Mucosa of descending colon (tissue), 3 donors: ENCODE measurements around the gene TCF7L2. TPM values are rescaled to one million over a fixed set of nuclear protein-coding genes. Genes with fewer than 3 reads are reported as not detected.

Source experiments
- ATAC-seq: fragments of 200-7000 bp; cut with Tn5 transposase; one replicate; pipeline ENCODE4 v1.9.1; 2020; ENCODE audit warnings: mild to moderate bottlenecking, moderate library complexity
- DNase-seq, 3 donors: peaks; one replicate each; pipeline ENCODE4 v3.0.0-alpha.2; 2020
- H3K36me3 ChIP-seq: fragments of 200-600 bp; one replicate; pipeline ENCODE4 v1.8.0; 2021; ENCODE audit warnings: low read depth, mild to moderate bottlenecking
- H3K4me1 ChIP-seq: fragments of 200-600 bp; one replicate; pipeline ENCODE4 v1.8.0; 2021; ENCODE audit warnings: low read depth, mild to moderate bottlenecking
- H3K4me3 ChIP-seq: fragments of 200-600 bp; one replicate; pipeline ENCODE4 v1.8.0; 2021; ENCODE audit warnings: mild to moderate bottlenecking
- H3K9me3 ChIP-seq: fragments of 200-600 bp; one replicate; pipeline ENCODE4 v1.8.0; 2021; ENCODE audit warnings: mild to moderate bottlenecking
- intact Hi-C, 2 donors: fragments of 100-400 bp; cut with DNase I in 1 of 2; cut with micrococcal nuclease in 1 of 2; formaldehyde crosslinking; loops; one replicate each; pipeline versions ENCODE4 v1.11.0 to v1.11.1; 2022; cut with DNase I, micrococcal nuclease
- total RNA-seq, 3 donors: library from RNA; stranded (reverse); fragmentation: NEBNext Ultra II Directional in 2 of 3; extraction: Animal tissue kit (Norgen Biotek cat#: 25700) in 2 of 3; gene quantifications; one replicate each; pipeline versions ENCODE4 v1.2.1 to v1.2.4, GENCODE V29; 2021 to 2023
- TF ChIP-seq, protein P1 (sequence below): fragments of 200-600 bp; IDR thresholded peaks from one replicate; pipeline ENCODE4 v1.8.0; 2022; ENCODE audit warnings: antibody characterized with exemption, mild to moderate bottlenecking
- donor health status: DM: no; HTN: no; CAD: no; lungs with moderate emphysema.
- donor health status: DM: no; HTN: no; CAD: no.
- donor health status: DM: no; HTN: yes; CAD: no.

TCF7L2 gene
- total RNA-seq, 3 donors from 2014 or later: 99.6 to 182 (median 102) TPM

DNA sequence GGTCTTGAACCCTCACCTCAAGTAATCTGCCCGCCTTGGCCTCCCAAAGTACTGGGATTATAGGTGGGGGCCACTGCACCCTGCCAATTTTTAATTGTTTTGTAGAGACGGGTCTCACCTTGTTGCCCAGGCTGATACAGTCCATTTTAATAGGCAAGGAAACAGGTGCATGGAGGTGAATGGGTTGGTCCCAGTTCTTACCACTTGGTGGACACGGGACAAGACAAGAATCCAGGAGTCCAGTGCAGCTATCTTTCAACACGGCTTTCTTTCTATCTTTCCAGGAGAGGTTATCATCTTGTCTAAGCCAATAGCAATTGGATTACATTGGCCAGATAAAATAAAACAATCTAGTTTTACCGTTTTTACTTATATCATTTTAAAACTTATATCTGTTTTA lies 23.8 kb downstream of the TCF7L2 start:
- Histone ChIP-seq H3K9me3 (no peaks in the 10 kb centered on the region), H3K4me3 (no peak overlapping the region), H3K4me1 (peaks cover 10% of the 10 kb centered on the region), H3K36me3 (no peaks in the 10 kb centered on the region)
- DNase-seq (no peak), ATAC-seq (no peak)
- TF ChIP-seq, protein P1, sequence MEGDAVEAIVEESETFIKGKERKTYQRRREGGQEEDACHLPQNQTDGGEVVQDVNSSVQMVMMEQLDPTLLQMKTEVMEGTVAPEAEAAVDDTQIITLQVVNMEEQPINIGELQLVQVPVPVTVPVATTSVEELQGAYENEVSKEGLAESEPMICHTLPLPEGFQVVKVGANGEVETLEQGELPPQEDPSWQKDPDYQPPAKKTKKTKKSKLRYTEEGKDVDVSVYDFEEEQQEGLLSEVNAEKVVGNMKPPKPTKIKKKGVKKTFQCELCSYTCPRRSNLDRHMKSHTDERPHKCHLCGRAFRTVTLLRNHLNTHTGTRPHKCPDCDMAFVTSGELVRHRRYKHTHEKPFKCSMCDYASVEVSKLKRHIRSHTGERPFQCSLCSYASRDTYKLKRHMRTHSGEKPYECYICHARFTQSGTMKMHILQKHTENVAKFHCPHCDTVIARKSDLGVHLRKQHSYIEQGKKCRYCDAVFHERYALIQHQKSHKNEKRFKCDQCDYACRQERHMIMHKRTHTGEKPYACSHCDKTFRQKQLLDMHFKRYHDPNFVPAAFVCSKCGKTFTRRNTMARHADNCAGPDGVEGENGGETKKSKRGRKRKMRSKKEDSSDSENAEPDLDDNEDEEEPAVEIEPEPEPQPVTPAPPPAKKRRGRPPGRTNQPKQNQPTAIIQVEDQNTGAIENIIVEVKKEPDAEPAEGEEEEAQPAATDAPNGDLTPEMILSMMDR: no peak
- intact Hi-C loops: no loop called here

DNA sequence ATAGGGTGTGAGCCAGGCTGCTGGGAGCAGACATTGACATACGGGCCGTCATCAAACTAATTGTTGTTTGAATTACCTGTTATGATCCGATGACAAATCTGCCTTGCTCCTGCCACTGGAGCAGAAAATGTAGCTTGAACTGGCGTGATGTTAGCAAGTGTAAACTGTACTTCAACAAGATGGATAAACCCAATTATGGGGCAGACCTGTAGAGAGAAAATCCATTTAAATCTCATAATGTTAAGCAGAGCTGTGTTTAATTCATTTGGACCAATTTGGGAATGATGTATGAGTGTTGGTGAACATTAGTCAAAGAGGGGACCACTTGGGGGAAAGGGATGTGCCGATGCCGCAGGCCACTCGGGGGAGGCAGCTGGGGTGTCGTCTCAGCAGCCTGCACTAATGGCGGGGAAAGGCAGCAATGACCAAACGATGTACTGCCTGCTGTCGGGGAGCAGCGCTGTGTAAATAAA lies 27.4 kb downstream of the TCF7L2 start:
- intact Hi-C loops: no loop called here
- Histone ChIP-seq H3K9me3 (no peaks in the 10 kb centered on the region), H3K36me3 (no peaks in the 10 kb centered on the region), H3K4me3 (no peak overlapping the region), H3K4me1 (no peaks in the 10 kb centered on the region)
- no peak for DNase-seq
- no peak for ATAC-seq
- TF ChIP-seq, protein P1: no peak

DNA sequence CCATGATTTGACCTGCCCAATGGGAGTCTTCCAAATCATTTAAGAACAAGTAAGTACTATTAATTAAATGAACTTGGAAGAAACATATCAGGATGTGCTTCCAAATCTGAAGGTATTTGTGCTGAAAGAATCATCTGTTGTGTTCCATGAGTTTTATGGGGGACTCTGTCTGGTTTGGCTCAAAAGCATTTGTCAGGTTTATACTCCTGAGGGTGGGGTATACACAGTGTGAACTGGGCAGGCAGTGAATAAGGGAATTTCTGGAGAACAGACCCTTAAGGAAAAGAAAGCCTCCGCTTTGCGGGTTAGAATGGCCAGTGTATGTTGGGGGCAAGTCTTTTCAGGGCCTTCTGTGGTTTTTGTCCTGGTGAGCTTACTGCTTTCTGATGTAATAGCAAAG lies 29.9 kb downstream of the TCF7L2 start:
- H3K4me1 ChIP-seq: no peaks in the 10 kb centered on the region
- DNase-seq (no peak), ATAC-seq (no peak)
- no peaks in the 10 kb centered on the region for H3K36me3 ChIP-seq
- intact Hi-C loops: no loop called here
- no peaks in the 10 kb centered on the region for H3K9me3 ChIP-seq
- H3K4me3 ChIP-seq: no peak overlapping the region
- TF ChIP-seq, protein P1: no peak

DNA sequence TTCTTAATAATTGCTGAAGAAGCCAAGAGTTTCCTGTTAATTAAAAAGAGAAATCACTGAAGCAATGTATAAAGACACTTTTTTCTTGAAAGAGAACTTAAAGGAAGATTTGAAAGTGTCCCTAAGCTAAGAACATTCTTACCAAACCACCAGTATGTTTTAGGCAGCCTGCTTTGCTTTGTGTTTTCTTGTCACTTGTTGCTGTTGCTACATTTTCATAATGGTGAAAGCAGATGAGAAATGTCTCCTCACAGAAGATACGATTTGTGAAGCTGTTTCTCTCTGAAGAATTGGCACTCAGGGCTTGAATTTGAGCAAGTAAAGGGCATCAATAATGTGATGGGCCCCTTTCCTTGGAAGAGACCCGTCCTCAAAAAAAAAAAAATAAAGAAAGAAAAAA lies 30.9 kb downstream of the TCF7L2 start:
- Histone ChIP-seq H3K4me1 (no peaks in the 10 kb centered on the region), H3K4me3 (no peak overlapping the region), H3K36me3 (no peaks in the 10 kb centered on the region), H3K9me3 (no peaks in the 10 kb centered on the region)
- intact Hi-C loops: no loop called here
- TF ChIP-seq, protein P1: no peak
- no peak for ATAC-seq
- DNase-seq: no peak

DNA sequence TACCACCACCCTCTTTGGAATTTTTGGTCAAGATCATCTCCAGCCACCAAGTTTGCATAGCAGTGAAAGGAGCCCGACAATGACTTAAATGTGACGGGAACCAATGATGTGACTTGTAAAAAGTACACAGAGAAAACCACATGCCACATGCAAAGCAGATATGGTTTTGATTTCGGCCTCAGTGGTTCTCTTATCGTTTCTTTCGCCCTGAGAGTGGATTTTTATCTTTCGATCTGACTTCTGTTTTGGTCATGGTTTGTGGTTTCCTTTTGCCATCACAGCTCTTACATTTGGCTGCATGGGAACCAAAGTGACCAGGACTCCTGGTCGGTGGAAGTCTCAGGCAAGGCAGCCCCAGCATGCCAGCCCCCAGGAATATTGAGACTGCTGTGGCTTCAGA lies 31.5 kb downstream of the TCF7L2 start:
- intact Hi-C loops: no loop called here
- TF ChIP-seq, protein P1: no peak
- no peak overlapping the region for H3K4me3 ChIP-seq

DNA sequence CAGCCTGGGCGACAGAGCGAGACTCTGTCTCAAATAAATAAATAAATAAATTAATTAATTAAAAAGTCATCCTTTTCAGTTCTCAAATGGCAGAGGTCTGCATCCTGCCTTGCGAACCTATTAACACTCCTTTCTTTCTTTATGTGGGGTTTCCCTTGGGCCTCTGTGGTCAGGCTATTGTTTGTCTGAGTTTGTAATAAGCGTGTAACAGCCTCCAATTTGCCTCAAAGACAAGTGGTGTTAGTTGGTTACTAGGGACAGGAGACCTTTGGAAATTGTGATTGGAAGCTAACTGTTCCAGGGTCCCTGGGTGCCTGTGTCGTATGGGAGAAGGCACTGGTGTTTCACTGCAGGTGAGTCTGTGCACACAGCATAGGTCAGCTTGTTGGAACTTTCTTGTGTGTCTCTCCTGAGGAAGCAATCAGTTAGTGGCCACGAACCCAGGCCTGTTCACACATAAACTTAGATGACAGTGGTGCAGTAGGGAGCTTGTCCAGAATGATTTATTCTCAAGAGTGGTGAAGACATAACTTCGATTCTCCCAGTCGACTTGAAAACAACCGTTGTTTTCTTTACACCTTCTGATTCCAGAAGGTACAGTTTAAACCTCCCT lies 33.5 kb downstream of the TCF7L2 start:
- no peak overlapping the region for H3K4me3 ChIP-seq
- intact Hi-C loops: no loop called here
- H3K4me1 ChIP-seq: no peaks in the 10 kb centered on the region
- DNase-seq: no peak
- TF ChIP-seq, protein P1: no peak
- H3K9me3 ChIP-seq: no peaks in the 10 kb centered on the region
- no peaks in the 10 kb centered on the region for H3K36me3 ChIP-seq
- ATAC-seq: no peak

More for the DNA sequence above, 31.5 kb downstream of the TCF7L2 start:
- Histone ChIP-seq H3K36me3 (no peaks in the 10 kb centered on the region), H3K4me1 (no peaks in the 10 kb centered on the region), H3K9me3 (no peaks in the 10 kb centered on the region)
- DNase-seq (no peak), ATAC-seq (no peak)
